MM.1S (cell line): ENCODE results near the gene CARS2.
A peak's percentile ranks its signal among the peaks of the same experiment; 100 is the strongest.

ENCODE experiments used
- CTCF ChIP-seq: fragments of 300-600 bp; sonication (generic); IDR thresholded peaks from 2 replicates; pipeline ENCODE4 v1.5.1; 2016; ENCODE audit warnings: antibody characterized with exemption, low read length, mixed read lengths
- EZH2phosphoT487 ChIP-seq: fragments of 300-600 bp; sonication (generic); IDR thresholded peaks from 2 replicates; pipeline ENCODE4 v1.6.1; 2018; ENCODE audit warnings: antibody characterized with exemption, low read length

DNA sequence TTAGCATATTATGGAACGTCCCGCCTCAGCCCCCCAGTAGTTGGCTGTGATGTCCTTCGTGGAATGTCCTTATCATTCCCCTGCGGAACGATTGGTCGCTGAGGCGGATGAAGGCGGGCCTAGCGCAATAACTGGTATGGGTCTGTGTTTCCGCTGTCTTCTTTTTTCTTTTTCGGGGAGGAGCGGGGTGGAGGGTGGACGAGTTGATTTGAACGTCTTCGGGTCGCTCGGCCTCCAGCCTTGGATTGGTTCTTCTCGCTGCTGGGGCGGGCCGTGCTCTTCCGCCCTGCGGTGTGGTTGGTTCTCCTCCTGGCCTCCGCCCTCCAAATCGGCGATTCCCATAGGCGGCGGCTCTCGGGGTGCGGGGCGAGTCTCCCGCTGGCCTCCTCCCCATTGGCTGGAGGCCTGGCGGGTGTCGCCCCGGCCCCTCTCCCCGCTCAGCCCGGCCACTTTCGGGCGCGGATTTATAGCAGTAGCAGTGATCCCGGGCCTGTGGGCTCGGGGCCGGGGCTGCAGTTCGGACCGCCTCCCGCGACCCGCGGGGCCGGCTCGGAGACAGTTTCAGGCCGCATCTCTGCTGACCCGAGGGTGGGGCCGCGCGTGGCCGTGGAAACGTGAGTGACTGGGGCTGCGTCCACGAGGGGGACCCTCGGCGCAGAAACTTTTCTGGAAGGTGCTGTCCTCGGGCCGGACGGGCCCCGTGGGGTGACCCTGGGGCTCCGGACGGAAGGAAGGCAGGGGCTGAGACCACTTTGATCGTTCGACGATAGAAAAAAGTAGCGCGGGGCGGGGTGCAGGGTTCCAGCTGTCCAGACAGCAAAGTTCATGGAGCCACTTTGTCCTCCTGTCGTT is 9.7 kb upstream of the CARS2 start:
- no peak for TF ChIP-seq EZH2phosphoT487
- TF ChIP-seq CTCF = peak; percentile 14; the same call in 1 of the 2 replicates
